SK-N-SH (cell line): Measurements from ENCODE around the gene KCNQ5.

ENCODE experiments used
- FOSL2 ChIP-seq: IDR thresholded peaks from 2 replicates; pipeline ENCODE4 v1.4.0; 2012; ENCODE audit warnings: low read depth, mild to moderate bottlenecking, moderate library complexity, borderline replicate concordance
- GABPA ChIP-seq: IDR thresholded peaks from 2 replicates; pipeline ENCODE4 v1.4.0; 2012; ENCODE audit warnings: low read depth, mild to moderate bottlenecking
- SMC3 ChIP-seq: IDR thresholded peaks from 2 replicates; pipeline ENCODE4 v1.6.1; 2012; ENCODE audit warnings: low read depth, low read length, improper control_type of control experiment
- TCF12 ChIP-seq: IDR thresholded peaks from 2 replicates; pipeline ENCODE4 v1.4.0; 2012
- TF ChIP-seq, protein P1 (sequence below): fragments of 200-600 bp; sonication (generic); IDR thresholded peaks from 2 replicates; pipeline ENCODE4 v1.6.1; 2017; ENCODE audit warnings: antibody characterized with exemption, mild to moderate bottlenecking, moderate library complexity

DNA sequence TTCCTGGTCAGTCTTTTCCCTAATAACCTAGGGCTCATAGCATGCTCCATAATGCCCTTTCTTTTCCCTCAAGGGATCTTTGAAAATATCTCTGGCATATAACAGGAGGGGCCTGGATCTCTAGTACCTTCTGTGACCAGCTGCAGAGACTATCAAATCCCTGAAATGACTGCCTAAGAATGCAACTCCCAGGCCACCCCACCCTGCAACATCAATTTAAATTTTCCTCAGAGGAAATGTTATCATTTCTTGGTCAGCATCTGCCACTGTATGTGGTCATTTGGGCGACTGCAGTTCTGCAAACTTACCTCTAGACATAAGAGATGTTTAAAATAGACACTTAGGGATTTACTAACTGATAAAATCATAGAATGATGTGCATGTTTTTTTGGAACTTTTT lies 200.2 kb downstream of the KCNQ5 start:
- TF ChIP-seq, protein P1, sequence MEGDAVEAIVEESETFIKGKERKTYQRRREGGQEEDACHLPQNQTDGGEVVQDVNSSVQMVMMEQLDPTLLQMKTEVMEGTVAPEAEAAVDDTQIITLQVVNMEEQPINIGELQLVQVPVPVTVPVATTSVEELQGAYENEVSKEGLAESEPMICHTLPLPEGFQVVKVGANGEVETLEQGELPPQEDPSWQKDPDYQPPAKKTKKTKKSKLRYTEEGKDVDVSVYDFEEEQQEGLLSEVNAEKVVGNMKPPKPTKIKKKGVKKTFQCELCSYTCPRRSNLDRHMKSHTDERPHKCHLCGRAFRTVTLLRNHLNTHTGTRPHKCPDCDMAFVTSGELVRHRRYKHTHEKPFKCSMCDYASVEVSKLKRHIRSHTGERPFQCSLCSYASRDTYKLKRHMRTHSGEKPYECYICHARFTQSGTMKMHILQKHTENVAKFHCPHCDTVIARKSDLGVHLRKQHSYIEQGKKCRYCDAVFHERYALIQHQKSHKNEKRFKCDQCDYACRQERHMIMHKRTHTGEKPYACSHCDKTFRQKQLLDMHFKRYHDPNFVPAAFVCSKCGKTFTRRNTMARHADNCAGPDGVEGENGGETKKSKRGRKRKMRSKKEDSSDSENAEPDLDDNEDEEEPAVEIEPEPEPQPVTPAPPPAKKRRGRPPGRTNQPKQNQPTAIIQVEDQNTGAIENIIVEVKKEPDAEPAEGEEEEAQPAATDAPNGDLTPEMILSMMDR: no peak
- TF ChIP-seq TCF12 (no peak), FOSL2 (no peak), SMC3 (no peak), GABPA (no peak)
